CD4-positive, alpha-beta T cell (primary cell): ENCODE data around the gene GRM8. TPM values are rescaled to one million over a fixed set of nuclear protein-coding genes. Genes with fewer than 3 reads are reported as not detected.

Source experiments
- ATAC-seq: fragments of 200-7000 bp; cut with Tn5 transposase; one replicate; pipeline ENCODE4 v1.10.0; 2022; ENCODE audit warnings: mild to moderate bottlenecking; ENCODE audit not compliant: poor library complexity
- CTCF ChIA-PET: fragments of 350-600 bp; sonication (Branson Sonifier 250); formaldehyde crosslinking; loops from one replicate; lab custom pipeline; 2021; ENCODE audit warnings: antibody characterized with exemption, inconsistent platforms; lab: Charles Lee
- POLR2A ChIA-PET: fragments of 350-600 bp; sonication (Branson Sonifier 250); formaldehyde crosslinking; loops from one replicate; lab custom pipeline; 2021; ENCODE audit warnings: antibody characterized with exemption, inconsistent platforms; lab: Charles Lee
- DNase-seq, 14 experiments: peaks; one replicate each; pipeline ENCODE4 v3.0.0-alpha.2; 2013 to 2020; ENCODE audit warnings: mixed read lengths in 2 of 14
- H3K27ac ChIP-seq, 2 donors: one replicate each; pipeline versions ENCODE4 v1.5.1 to v1.7.0; 2013; ENCODE audit warnings: low read length in 2 of 2, low read depth in 1 of 2, mild to moderate bottlenecking in 1 of 2
- H3K27me3 ChIP-seq, 2 experiments: 1 replicate in 1 of 2; 2 replicates in 1 of 2; pipeline versions ENCODE4 v1.6.1 to v1.7.0; 2013; ENCODE audit warnings: low read length in 2 of 2, control low read depth in 1 of 2, mild to moderate bottlenecking in 1 of 2, moderate library complexity in 1 of 2; ENCODE audit not compliant: insufficient read depth in 2 of 2, control insufficient read depth in 1 of 2
- H3K36me3 ChIP-seq: one replicate; pipeline ENCODE4 v1.6.1; 2013; ENCODE audit warnings: low read length, control low read depth; ENCODE audit not compliant: insufficient read depth
- H3K4me1 ChIP-seq: one replicate; pipeline ENCODE4 v1.6.1; 2013; ENCODE audit warnings: low read length, control low read depth; ENCODE audit not compliant: insufficient read depth
- H3K4me3 ChIP-seq: one replicate; pipeline ENCODE4 v1.5.1; 2013; ENCODE audit warnings: mild to moderate bottlenecking, low read length, moderate library complexity
- H3K9me3 ChIP-seq, 2 experiments: 1 replicate in 1 of 2; 2 replicates in 1 of 2; pipeline versions ENCODE4 v1.6.1 to v1.7.0; 2013; ENCODE audit warnings: low read length in 2 of 2, mild to moderate bottlenecking in 2 of 2, control low read depth in 1 of 2, moderate library complexity in 1 of 2; ENCODE audit not compliant: control insufficient read depth in 1 of 2, insufficient read depth in 1 of 2
- H3K27ac Mint-ChIP-seq: one replicate; pipeline ENCODE4 v1.8.0; 2020; ENCODE audit warnings: mixed read lengths
- H3K27me3 Mint-ChIP-seq: one replicate; pipeline ENCODE4 v1.8.0; 2021; ENCODE audit warnings: mixed read lengths
- H3K36me3 Mint-ChIP-seq: one replicate; pipeline ENCODE4 v1.8.0; 2021; ENCODE audit warnings: low read depth, mixed read lengths
- H3K4me1 Mint-ChIP-seq: one replicate; pipeline ENCODE4 v1.8.0; 2021; ENCODE audit warnings: low read depth, mixed read lengths
- H3K4me3 Mint-ChIP-seq: one replicate; pipeline ENCODE4 v1.8.0; 2020; ENCODE audit warnings: mild to moderate bottlenecking, mixed read lengths
- H3K9me3 Mint-ChIP-seq: one replicate; pipeline ENCODE4 v1.8.0; 2020; ENCODE audit warnings: mixed read lengths
- intact Hi-C, 2 experiments: fragments of 100-400 bp; cut with DNase I in 1 of 2; cut with micrococcal nuclease in 1 of 2; formaldehyde crosslinking; loops; one replicate each; pipeline versions ENCODE4 v1.15.1 to v1.9.0; 2023 to 2025; cut with DNase I, micrococcal nuclease
- total RNA-seq, 174 experiments: library from RNA in 2 of 174; stranded (reverse) in 2 of 174; gene quantifications; one replicate each; pipeline ENCODE4 v1.2.3 and lab custom pipeline; 2021 to 2026
- TF ChIP-seq, protein P1 (sequence below): fragments of 200-600 bp; IDR thresholded peaks from one replicate; pipeline ENCODE4 v1.8.0; 2022; ENCODE audit warnings: antibody characterized with exemption, mild to moderate bottlenecking

GRM8 gene
- total RNA-seq, 2 experiments from 2014 or later: not detected

DNA sequence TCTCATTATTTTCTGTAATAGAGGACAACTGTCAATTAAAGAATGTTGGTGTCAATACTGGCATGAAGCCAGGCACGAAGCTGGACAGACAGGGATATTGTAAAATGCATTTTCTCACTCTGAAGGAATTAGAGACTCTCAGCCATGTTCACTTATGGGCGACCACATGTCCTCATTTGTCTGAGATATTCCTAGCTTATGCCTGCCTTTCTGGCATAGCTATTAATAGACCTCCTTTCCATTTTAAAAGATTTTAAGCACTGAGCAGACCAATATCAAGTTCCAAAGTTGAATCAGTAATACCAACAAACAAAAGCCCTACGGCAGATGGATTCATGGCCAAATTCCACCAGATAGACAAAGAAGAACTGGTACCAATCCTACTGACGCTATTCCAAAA, 589.9 kb downstream of the GRM8 start:
- no peaks in the 10 kb centered on the region for H3K36me3 ChIP-seq
- no peaks in the 10 kb centered on the region for H3K27me3 Mint-ChIP-seq
- ChIA-PET POLR2A (no interaction called here), CTCF (no interaction called here)
- intact Hi-C loops: no loop called here
- ATAC-seq (no peak), DNase-seq (no peak)
- H3K9me3 Mint-ChIP-seq: peaks cover 5% of the 10 kb centered on the region
- no peak overlapping the region for H3K27ac ChIP-seq
- no peak overlapping the region for H3K4me3 Mint-ChIP-seq
- H3K36me3 Mint-ChIP-seq: no peaks in the 10 kb centered on the region
- TF ChIP-seq, protein P1, sequence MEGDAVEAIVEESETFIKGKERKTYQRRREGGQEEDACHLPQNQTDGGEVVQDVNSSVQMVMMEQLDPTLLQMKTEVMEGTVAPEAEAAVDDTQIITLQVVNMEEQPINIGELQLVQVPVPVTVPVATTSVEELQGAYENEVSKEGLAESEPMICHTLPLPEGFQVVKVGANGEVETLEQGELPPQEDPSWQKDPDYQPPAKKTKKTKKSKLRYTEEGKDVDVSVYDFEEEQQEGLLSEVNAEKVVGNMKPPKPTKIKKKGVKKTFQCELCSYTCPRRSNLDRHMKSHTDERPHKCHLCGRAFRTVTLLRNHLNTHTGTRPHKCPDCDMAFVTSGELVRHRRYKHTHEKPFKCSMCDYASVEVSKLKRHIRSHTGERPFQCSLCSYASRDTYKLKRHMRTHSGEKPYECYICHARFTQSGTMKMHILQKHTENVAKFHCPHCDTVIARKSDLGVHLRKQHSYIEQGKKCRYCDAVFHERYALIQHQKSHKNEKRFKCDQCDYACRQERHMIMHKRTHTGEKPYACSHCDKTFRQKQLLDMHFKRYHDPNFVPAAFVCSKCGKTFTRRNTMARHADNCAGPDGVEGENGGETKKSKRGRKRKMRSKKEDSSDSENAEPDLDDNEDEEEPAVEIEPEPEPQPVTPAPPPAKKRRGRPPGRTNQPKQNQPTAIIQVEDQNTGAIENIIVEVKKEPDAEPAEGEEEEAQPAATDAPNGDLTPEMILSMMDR: no peak
- H3K4me1 ChIP-seq: no peaks in the 10 kb centered on the region
- no peaks in the 10 kb centered on the region for H3K4me1 Mint-ChIP-seq
- H3K27ac Mint-ChIP-seq: no peak overlapping the region
- peaks cover 0 to 6% of the 10 kb centered on the region in 2 experiments for H3K9me3 ChIP-seq
- H3K27me3 ChIP-seq: no peaks in the 10 kb centered on the region
- H3K4me3 ChIP-seq: no peak overlapping the region

DNA sequence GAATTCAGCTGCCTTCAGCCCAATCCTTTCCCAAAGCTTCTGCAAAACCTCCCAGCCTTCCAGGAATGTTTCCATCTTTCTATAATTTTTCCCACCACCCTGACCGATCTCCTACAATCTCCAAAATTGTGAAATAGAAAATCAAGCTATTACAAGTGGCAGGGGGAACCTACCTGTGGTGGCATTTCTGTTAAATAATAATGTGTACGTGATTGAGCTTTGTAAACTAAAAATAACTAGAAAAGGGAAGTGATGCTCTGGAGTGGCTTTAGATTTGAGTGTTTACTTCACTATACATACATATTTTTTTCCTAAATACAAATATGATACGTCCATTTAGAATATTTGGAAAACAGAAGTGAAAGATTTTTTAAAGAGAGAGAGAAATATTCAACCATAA, 593.6 kb downstream of the GRM8 start:
- no peak overlapping the region for H3K4me3 ChIP-seq
- POLR2A ChIA-PET: no interaction called here
- ATAC-seq (no peak), DNase-seq (no peak)
- CTCF ChIA-PET: no interaction called here
- no peaks in the 10 kb centered on the region for H3K36me3 ChIP-seq
- no peaks in the 10 kb centered on the region for H3K4me1 ChIP-seq
- H3K9me3 ChIP-seq: peaks cover 0 to 4% of the 10 kb centered on the region in 2 experiments
- H3K36me3 Mint-ChIP-seq: no peaks in the 10 kb centered on the region
- H3K4me1 Mint-ChIP-seq: no peaks in the 10 kb centered on the region
- H3K4me3 Mint-ChIP-seq: no peak overlapping the region
- no peak overlapping the region for H3K27ac Mint-ChIP-seq
- H3K27ac ChIP-seq: no peak overlapping the region
- H3K27me3 Mint-ChIP-seq: no peaks in the 10 kb centered on the region
- intact Hi-C loops: no loop called here
- peaks cover 5% of the 10 kb centered on the region for H3K9me3 Mint-ChIP-seq
- TF ChIP-seq, protein P1: no peak
- no peaks in the 10 kb centered on the region for H3K27me3 ChIP-seq

DNA sequence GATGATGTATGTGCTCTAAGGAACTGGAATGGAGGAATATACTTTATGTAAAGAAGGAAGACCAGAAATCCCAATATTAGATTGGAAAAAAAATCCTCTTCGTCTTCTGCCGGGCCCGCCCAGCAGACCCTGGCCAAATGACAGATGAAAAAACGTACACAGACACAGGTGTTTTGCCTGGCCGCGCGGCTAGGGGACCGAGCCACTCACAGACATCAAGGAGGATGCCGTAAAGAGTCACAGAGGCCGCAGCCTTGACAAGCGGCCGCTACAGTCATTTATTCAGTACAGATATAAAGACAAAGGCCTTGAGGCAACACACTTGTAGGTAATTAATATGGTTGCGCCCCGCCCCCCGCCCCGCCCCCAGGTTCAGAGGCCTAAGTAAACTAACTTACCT, 594.1 kb downstream of the GRM8 start:
- Histone ChIP-seq H3K27ac (no peak overlapping the region), H3K9me3 (peaks cover 0 to 4% of the 10 kb centered on the region in 2 experiments), H3K36me3 (no peaks in the 10 kb centered on the region), H3K4me3 (no peak overlapping the region), H3K4me1 (no peaks in the 10 kb centered on the region), H3K27me3 (no peaks in the 10 kb centered on the region)
- Mint-ChIP-seq H3K27ac (no peak overlapping the region), H3K27me3 (no peaks in the 10 kb centered on the region), H3K9me3 (peaks cover 3% of the 10 kb centered on the region), H3K4me1 (no peaks in the 10 kb centered on the region), H3K36me3 (no peaks in the 10 kb centered on the region), H3K4me3 (no peak overlapping the region)
- TF ChIP-seq, protein P1: no peak
- intact Hi-C loops: no loop called here
- ChIA-PET POLR2A (no interaction called here), CTCF (no interaction called here)
- ATAC-seq: no peak
- no peak for DNase-seq
